Measurements from ENCODE around the gene IFT88. TPM values are rescaled to one million over a fixed set of nuclear protein-coding genes. Genes with fewer than 3 reads are reported as not detected.
"Not testable (repeated sequence)": the region's sequence is repeated elsewhere in the genome, so short reads cannot be mapped to it uniquely, and the experiment has no call there.

IFT88 gene
- total RNA-seq, 2 donors from 2014 or later = 1.6 to 4.1 TPM

DNA sequence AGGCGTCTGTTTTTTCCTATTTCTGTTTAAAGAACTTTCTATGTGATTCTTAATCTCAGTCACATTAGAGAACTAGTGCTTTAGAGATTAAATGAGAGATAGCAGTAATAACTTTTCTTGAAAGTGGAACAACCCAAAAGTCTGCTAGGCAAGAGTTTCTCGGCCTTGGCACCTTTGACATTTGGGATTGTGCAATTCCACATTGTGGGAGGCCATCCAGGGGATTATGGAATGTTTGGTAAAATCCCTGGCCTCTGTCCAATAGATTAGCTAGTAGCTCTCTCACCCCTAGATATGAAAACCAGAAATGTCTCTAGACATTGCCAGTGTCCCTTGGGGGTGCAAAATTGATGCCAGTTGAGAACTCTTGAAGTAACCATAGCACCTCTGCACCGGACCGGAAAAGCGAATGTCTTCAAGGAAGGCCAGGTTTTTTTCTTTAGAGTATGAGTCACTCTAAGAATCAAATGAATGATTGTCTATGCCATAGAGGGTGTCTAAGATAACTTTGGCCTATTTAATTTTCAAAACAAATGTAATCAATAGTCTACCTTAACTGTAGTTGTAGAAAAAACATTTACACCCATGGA is 91.6 kb downstream of the IFT88 start:
- Mint-ChIP-seq H3K9me3 (no peaks in the 10 kb centered on the region), H3K27ac (no peak overlapping the region), H3K36me3 (no peaks in the 10 kb centered on the region)
- no peak for ATAC-seq
- DNase-seq (ENCODE audit: low spot score in 2 of 2) = no peak

DNA sequence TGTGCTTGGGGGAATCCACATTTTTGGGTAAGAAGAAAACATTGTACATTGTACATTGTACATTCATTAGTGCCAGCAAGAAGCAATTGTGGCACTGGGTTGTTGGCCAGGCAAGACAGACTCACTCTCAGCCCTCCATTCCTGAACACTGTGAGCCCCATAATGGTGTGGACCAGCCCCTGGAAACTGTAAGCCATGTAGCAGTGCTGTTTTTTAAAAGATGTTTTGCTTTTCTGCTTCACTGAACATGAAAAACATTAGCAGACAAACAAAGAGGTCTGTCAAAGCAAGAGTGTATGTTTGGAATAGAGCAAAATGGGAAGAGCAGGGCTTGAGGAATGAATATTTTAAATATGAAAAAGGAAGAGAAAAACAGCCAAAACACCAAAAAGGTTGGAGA is 97.4 kb downstream of the IFT88 start:
- Mint-ChIP-seq H3K36me3 (no peaks in the 10 kb centered on the region), H3K9me3 (no peaks in the 10 kb centered on the region), H3K27ac (no peak overlapping the region)
- DNase-seq (ENCODE audit: low spot score in 2 of 2) = no peak
- ATAC-seq = no peak

DNA sequence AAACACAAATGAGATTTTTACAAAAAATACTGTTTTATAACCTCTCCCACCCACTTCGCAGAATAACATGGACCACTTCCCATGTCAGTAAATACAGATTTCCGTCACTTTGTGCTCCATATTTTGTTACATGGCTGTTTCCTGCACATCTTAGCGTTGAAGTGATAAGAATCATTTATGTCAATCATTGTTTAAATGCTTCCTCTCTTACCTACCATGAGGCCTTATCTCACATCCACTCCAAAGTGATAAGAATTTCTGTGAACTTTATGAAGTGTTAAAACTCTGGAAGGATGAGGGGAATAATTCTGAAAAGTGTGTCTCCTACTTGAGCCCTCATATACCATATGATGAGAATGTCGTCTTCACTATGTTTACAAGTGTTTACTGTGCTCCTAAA is 100.0 kb downstream of the IFT88 start:
- Mint-ChIP-seq H3K9me3 (no peaks in the 10 kb centered on the region), H3K27ac (no peak overlapping the region), H3K36me3 (no peaks in the 10 kb centered on the region)
- DNase-seq (ENCODE audit: low spot score in 2 of 2) = no peak
- ATAC-seq = no peak

DNA sequence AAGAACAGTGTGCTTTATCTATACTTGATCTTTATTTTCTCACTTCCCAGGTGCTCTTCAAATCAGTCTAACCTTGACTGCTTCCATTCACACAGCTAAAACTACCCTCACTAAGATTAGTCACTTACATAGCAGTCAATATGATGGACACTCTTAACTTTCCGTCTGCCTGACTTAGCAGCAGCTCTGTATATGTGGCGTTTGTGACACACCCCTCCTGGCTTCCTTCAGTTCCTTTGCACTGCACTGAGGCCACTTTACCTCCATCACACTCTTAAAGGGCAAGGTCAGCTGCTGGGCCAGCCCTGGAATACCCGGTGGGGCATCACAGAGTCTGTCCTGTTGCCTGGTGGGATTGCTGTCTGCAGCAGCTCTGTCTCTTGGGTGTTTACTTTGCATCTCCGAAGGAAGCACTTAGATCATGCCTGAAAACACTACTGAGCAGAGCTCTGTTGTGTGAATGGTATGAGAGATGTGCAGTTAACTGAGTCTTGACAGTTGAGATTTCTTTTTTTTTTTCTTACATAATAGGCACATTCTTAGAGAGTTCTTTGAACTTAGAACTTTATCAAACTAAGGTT is 101.0 kb downstream of the IFT88 start:
- DNase-seq (ENCODE audit: low spot score in 2 of 2) = no peak
- H3K36me3 Mint-ChIP-seq = no peaks in the 10 kb centered on the region
- no peaks in the 10 kb centered on the region for H3K9me3 Mint-ChIP-seq
- no peak overlapping the region for H3K27ac Mint-ChIP-seq
- ATAC-seq = no peak

DNA sequence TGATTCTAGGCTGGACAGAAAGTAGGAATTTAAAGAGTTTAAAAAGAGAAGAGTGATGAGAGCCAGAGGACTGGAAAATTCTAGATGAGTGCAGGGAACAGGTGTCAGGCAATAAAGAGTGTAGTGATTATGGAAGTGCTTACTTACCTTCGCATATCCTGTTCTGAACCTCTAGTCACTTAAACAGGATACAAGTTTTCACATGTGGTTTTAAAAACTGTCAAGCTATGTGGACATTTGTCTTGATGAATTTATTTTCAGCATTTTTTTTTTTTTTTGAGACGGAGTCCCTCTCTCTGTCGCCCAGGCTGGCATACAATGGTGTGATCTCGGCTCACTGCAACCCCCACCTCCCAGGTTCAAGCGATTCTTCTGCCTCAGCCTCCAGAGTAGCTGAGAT is 102.2 kb downstream of the IFT88 start:
- ATAC-seq (no peak), DNase-seq (ENCODE audit: low spot score in 2 of 2) (no peak)
- Mint-ChIP-seq H3K27ac (no peak overlapping the region), H3K9me3 (no peaks in the 10 kb centered on the region), H3K36me3 (no peaks in the 10 kb centered on the region)

DNA sequence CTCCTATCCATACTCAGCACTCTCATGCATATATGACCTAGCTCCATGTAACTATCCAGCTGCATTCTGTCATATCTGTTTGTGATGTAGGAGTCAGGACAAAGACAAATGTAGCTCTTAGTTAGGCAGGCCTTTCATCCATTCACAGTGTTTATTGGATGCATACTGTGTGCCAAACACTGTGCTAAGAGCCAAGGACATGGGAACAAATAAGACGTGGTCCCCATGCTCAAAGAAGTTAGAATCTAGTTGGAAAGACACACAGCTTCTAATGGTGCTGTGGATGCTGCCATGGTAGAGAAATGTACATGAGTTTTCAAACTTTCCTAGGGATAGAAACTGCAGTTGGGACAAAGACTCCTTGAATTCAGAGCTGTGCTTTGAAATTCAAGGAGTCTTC is 104.8 kb downstream of the IFT88 start:
- Mint-ChIP-seq H3K27ac (no peak overlapping the region), H3K36me3 (no peaks in the 10 kb centered on the region), H3K9me3 (no peaks in the 10 kb centered on the region)
- ATAC-seq (no peak), DNase-seq (ENCODE audit: low spot score in 2 of 2) (no peak)

DNA sequence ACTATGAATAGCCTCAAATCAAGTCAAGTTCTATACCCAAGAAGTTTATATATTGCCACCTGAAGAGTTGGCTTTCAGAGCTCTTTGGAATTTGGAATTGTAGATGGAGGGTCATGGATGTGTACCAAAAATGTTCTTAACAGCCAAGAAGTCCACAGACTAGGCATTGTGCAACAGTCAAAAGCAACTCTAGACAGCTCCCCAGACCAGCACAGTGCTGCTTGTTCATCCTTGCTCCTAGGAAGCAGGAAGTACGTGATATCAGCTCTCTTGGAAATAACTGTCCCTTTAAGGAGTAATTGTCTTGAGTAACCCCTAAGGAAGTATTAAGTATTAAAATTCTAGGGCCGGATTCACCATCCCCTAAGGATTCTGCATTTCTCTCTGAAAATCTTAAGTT is 105.8 kb downstream of the IFT88 start:
- ATAC-seq = no peak
- DNase-seq (ENCODE audit: low spot score in 2 of 2) = no peak

DNA sequence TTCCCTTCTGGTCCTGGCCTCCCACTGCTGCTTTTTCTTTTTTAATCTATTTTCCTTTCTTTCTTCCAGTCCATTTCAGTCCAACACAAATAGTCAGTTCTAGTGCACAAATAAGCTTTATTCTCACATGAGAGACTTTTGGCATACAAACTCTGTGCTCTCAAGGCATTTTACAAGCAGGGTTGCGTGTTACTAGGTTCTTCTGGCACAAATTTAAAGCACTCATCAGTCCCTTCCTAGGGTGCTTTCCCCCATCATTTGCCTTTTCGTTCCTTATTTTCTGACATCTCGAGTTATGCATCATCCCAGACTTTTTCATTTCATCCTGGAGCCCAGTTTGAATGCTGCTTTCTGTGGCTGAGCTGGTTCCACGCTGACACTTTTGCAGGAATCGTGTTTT is 106.8 kb downstream of the IFT88 start:
- Mint-ChIP-seq H3K36me3 (no peaks in the 10 kb centered on the region), H3K9me3 (no peaks in the 10 kb centered on the region), H3K27ac (peak overlapping the region in 1 of 2 donors; percentile 33)
- DNase-seq (ENCODE audit: low spot score in 2 of 2) (no peak), ATAC-seq (no peak)

More for the DNA sequence above, 105.8 kb downstream of the IFT88 start:
- Mint-ChIP-seq H3K9me3 (no peaks in the 10 kb centered on the region), H3K36me3 (no peaks in the 10 kb centered on the region), H3K27ac (no peak overlapping the region)

DNA sequence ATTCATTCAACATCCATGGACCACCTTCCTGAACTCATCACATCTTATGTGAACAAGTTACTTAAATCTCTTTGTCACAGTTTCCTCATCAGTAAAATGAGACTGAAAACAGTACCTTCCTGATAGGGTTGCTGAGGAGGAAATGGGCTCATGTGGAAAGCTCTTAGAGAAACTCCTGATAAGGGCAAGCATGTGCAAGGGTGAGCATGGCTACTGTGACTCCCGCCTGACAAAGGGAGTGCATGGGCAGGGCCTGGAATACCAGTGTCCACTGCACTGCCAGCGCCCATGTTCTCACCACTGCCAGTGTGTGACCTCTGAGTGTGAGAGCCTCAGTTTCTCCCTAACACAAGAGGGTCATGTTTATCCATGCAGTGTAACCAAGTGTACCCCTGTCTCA is 109.3 kb downstream of the IFT88 start:
- ATAC-seq = no peak
- Mint-ChIP-seq H3K9me3 (no peaks in the 10 kb centered on the region), H3K36me3 (no peaks in the 10 kb centered on the region), H3K27ac (no peak overlapping the region)
- DNase-seq (ENCODE audit: low spot score in 2 of 2) = no peak

DNA sequence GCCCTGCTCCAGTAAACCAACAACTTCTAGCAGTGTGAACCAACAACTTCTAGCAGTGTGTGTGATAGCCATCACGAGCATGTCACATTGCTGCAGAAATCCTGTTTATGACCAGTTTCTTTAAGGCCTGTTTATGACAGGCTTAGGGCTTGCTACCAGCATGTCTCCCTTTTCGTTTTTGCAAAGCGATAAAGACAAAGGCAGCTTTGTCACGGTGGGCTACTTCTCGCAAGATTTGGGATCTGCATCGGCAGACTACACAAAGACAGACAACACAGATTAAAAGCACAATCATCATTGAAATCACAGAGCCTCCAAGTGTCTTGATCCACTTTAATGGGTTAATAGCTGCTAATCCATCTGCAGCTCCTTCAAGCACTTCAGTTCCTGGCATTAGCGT is 111.6 kb downstream of the IFT88 start:
- DNase-seq (ENCODE audit: low spot score in 2 of 2) = not testable (repeated sequence)

DNA sequence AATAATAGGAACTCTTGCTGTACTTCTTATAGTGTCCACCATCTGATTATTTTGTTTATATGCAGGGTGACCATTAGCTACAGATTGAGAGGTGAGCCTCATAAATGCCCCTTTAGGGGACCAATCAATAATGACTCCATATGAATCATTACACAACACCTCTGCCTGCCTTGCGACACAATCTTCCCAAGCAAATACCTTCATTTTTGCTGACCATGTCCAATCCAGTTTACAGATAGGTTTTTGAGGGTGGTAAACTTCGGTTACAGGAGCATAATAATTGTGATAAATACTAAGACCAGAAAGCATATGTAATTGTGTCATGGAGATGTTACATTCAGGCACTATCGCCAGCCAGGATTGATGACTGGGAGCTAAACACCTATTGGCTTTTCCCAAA is 112.9 kb downstream of the IFT88 start:
- Mint-ChIP-seq H3K9me3 (no peaks in the 10 kb centered on the region), H3K27ac (no peak overlapping the region), H3K36me3 (no peaks in the 10 kb centered on the region)
- DNase-seq (ENCODE audit: low spot score in 2 of 2) (no peak), ATAC-seq (no peak)

More for the DNA sequence above, 111.6 kb downstream of the IFT88 start:
- not testable (repeated sequence) for H3K9me3 Mint-ChIP-seq, ATAC-seq, H3K36me3 Mint-ChIP-seq, H3K27ac Mint-ChIP-seq

DNA sequence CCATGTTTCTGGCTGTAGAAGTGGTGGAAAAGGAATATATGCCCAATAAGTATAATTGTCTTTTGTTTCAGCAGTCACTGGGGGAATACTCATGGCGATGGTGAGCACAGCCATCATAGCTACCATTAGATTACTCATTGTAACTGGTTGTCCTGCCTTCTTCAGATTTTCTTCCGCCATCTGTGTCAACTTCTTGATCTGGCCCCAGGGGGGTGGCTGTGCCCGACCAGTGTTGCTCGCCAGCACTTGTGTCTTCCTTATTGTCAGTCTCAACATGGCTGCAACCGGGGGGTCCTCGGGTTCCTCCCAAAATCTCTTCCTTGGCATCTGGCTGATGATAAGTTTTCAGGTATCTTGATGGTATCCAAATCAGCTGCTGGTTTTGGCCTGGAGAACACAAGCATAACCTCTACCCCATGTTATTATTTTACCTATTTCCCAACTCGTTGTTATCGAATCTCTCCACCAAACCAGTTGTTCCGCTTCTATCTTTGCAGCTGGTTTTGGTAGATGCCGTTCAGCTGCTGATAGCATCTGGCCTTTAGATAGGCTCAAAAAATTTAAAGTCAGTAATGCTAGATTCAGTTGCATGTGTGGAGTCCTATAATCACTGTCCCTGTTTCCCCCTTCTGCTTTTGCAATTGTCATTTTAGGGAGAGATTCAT is 113.6 kb downstream of the IFT88 start:
- ATAC-seq = no peak
- Mint-ChIP-seq H3K36me3 (no peaks in the 10 kb centered on the region), H3K9me3 (no peaks in the 10 kb centered on the region), H3K27ac (no peak overlapping the region)
- DNase-seq (ENCODE audit: low spot score in 2 of 2) = no peak

DNA sequence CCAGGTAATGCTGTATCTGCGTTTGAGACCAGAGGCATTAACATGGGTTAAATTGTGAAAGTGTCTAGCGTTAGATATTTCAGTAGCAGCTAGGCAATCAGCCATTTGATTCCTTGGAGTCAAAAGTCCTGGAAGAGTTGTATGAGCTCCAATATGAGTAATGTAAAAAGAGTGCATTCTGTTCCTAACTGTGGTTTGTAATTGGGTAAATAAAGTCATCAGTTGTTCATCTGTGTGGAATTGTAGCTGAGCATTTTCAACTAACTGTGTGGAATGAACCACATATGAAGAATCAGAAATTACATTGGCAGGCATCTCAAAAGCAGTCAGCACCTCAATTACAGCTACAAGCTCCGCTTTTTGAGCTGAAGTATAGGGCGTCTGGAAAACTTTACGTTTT is 114.5 kb downstream of the IFT88 start:
- H3K9me3 Mint-ChIP-seq; H3K36me3 Mint-ChIP-seq; DNase-seq (ENCODE audit: low spot score in 2 of 2); H3K27ac Mint-ChIP-seq; ATAC-seq: not testable (repeated sequence)

DNA sequence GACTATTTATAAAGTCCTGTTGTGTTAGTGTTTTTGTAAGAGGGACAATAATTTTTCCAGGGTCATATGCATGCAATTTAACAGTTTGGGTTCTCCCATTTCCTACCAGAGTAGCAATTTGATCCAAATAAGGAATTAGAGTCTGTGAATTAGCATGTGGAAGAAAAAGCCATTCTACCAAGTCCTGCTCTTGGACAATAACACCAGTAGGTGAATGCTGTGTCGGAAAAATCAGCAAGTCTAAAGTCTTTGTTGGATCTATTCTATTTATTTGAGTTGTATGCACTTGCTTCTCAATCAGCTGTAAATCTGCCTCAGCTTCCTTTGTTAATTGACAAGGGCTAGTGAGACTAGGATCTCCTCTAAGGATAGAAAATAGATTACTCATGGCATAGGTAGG is 115.1 kb downstream of the IFT88 start:
- Mint-ChIP-seq H3K9me3 (no peaks in the 10 kb centered on the region), H3K27ac (no peak overlapping the region), H3K36me3 (no peaks in the 10 kb centered on the region)
- ATAC-seq (no peak), DNase-seq (ENCODE audit: low spot score in 2 of 2) (no peak)

DNA sequence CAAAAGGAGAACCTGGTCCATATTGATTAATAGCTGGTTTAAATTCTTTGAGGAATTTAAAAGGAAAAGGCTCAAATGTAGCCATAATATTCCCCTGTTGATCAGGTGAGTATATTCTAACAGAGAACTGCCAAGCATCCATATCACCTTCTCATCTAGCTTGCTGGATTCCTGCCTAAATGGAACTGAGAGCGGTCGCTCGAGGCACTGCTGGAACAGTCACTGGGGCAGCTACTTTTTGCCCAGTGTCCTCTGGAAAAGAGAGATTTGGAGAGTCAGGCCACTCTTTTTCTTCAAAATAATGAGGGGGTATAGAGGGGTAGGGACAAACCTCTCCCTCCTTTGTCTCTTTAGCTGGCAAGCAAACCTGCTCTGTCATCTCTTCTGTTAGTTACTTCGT is 117.1 kb downstream of the IFT88 start:
- DNase-seq (ENCODE audit: low spot score in 2 of 2) (no peak), ATAC-seq (no peak)
- Mint-ChIP-seq H3K36me3 (no peaks in the 10 kb centered on the region), H3K9me3 (no peaks in the 10 kb centered on the region), H3K27ac (no peak overlapping the region)

DNA sequence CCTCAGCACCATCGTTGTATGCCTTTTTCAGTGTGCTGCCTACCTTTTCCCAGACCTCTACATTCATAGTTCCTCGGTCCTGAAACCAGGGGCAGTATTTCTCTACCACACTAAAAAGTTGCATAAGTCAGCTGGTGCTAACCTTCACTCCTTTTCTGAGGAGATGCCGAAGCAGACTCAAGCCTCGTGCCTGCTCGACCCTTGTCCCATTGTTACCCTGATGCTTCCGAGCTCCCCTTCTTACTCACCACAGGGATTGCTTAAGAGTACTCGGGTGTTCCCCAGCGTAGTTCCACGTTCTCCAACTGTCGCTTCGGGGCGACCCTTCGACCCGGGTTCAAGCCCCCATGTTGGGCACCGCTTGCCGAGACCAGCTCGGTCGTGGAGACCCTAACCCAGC is 117.6 kb downstream of the IFT88 start:
- ATAC-seq (no peak), DNase-seq (ENCODE audit: low spot score in 2 of 2) (no peak)
- H3K9me3 Mint-ChIP-seq = no peaks in the 10 kb centered on the region
- H3K27ac Mint-ChIP-seq = no peak overlapping the region
- H3K36me3 Mint-ChIP-seq = no peaks in the 10 kb centered on the region

DNA sequence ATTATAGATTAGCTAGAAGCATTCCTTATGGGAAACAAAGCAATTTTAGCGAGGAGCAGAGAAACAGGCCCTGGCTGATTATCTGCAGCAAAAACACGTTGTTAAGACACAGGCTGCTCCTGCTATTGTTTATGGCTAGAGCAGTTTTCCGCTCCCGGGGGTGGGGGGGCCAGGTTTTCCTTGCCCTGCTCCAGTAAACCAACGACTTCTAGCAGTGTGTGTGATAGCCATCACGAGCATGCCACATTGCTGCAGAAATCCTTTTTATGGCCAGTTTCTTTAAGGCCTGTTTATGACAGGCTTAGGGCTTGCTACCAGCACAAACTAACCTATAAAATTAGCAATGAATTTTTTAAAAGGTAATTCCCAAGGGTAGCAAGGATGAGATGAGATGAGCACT is 118.1 kb downstream of the IFT88 start:
- no peak for DNase-seq (ENCODE audit: low spot score in 2 of 2)
- H3K9me3 Mint-ChIP-seq = no peaks in the 10 kb centered on the region
- no peaks in the 10 kb centered on the region for H3K36me3 Mint-ChIP-seq
- H3K27ac Mint-ChIP-seq = no peak overlapping the region
- no peak for ATAC-seq

DNA sequence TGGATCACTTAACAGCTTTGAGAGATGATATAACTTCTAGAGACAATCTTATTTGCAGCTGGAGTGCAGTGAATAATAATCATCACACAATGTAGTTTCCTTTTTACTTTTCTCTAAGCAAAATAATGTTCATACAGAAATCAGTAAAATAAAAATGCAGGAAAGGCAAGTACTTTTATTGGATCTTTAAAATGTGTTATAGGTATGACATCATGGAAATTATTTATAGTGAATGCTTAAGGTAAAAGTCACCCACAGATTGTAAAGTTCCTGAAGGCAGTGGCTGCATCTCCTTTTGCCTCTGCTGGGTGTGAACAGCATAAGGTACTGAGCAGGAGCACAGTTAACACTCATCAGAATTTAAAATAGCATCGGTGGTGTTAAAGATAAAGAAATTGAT is 119.2 kb downstream of the IFT88 start:
- DNase-seq (ENCODE audit: low spot score in 2 of 2) = no peak
- ATAC-seq = no peak
- Mint-ChIP-seq H3K9me3 (no peaks in the 10 kb centered on the region), H3K36me3 (no peaks in the 10 kb centered on the region), H3K27ac (no peak overlapping the region)

All from activated naive CD4-positive, alpha-beta T cell treated with anti-CD3 and anti-CD28 coated beads, Interleukin-2, amount 50 U/mL, for 72 hours (primary cell).